ENCODE data around the gene EPM2AIP1. TPM values are rescaled to one million over a fixed set of nuclear protein-coding genes. Genes with fewer than 3 reads are reported as not detected.
"Not testable (repeated sequence)": the region's sequence is repeated elsewhere in the genome, so short reads cannot be mapped to it uniquely, and the experiment has no call there.

Gene EPM2AIP1
- 10 to 100 TPM; 43.3 to 43.5 TPM for total RNA-seq
- polyA plus RNA-seq = 1 to 10 TPM; 5.1 to 6.1 (median 5.2) TPM
- total RNA-seq = 31.6 to 105 (median 76.4) reads per million in 6 experiments

GRCh38 chr3:36992806-36993325 lies at the start of gene EPM2AIP1:
Gene EPM2AIP1, minus strand, starts transcription at chr3:36993131. Its CDS starts 54 bp downstream, at chr3:36993077.
- no peaks in the 10 kb centered on the region for H3K27me3 Mint-ChIP-seq
- ATAC-seq (peak; percentile 84 to 86), DNase-seq (peak in 4 of 10 donors; percentile 57 to 100 (median 94))
- H3K27ac Mint-ChIP-seq = no peak within 1 kb of the TSS
- no peak within 1 kb of the TSS for H3K4me3 Mint-ChIP-seq
- peaks cover 0 to 8% (median 3%) of the 10 kb centered on the region in 9 donors for H3K9me3 Mint-ChIP-seq
- POLR2A ChIA-PET = interaction anchor here (0.9 to 2.9 kb wide), 14 partner anchors 10 to 248 kb away, joined by 3 to 35 read pairs (median 4); partner anchors contain the start of gene TRANK1
- H3K36me3 Mint-ChIP-seq = peaks cover 9 to 40% (median 33%) of the 10 kb centered on the region in 3 donors
- peaks cover 16 to 41% (median 29%) of the 10 kb centered on the region in 4 donors for H3K4me1 Mint-ChIP-seq

- H3K27ac Mint-ChIP-seq, H3K4me3 Mint-ChIP-seq, H3K4me1 Mint-ChIP-seq, DNase-seq, H3K9me3 Mint-ChIP-seq, ATAC-seq, POLR2A ChIA-PET, H3K27me3 Mint-ChIP-seq: not testable (repeated sequence)
- H3K36me3 Mint-ChIP-seq = peaks cover 0 to 84% (median 21%) of the 10 kb centered on the region in 3 donors
These were observed 49.8 kb upstream of the EPM2AIP1 start for GRCh38 chr3:37042712-37043111.

- no peaks in the 10 kb centered on the region for H3K27me3 Mint-ChIP-seq
- POLR2A ChIA-PET = interaction anchor here (0.6 kb wide), 1 partner anchor 148 kb away, joined by 7 read pairs; no protein-coding TSS in a partner anchor
- H3K4me3 Mint-ChIP-seq = no peak overlapping the region
- peaks cover 0 to 3% (median 0%) of the 10 kb centered on the region in 9 donors for H3K9me3 Mint-ChIP-seq
- H3K4me1 Mint-ChIP-seq = no peaks in the 10 kb centered on the region
- no peak for ATAC-seq
- no peak for DNase-seq
- H3K27ac Mint-ChIP-seq = peak overlapping the region in 2 of 10 donors; percentile 18 to 53
- H3K36me3 Mint-ChIP-seq = peaks cover 4 to 82% (median 29%) of the 10 kb centered on the region in 3 donors
These were observed 48.7 kb upstream of the EPM2AIP1 start for GRCh38 chr3:37041546-37042195.

- peaks cover 13 to 85% (median 42%) of the 10 kb centered on the region in 3 donors for H3K36me3 Mint-ChIP-seq
- peak overlapping the region in 3 of 10 donors; percentile 51 to 70 (median 60) for H3K27ac Mint-ChIP-seq
- H3K9me3 Mint-ChIP-seq = peaks cover 0 to 14% (median 4%) of the 10 kb centered on the region in 9 donors
- no peak overlapping the region for H3K4me3 Mint-ChIP-seq
- DNase-seq (no peak), ATAC-seq (no peak)
- no peaks in the 10 kb centered on the region for H3K27me3 Mint-ChIP-seq
- H3K4me1 Mint-ChIP-seq = no peaks in the 10 kb centered on the region
- POLR2A ChIA-PET = no interaction called here
These were observed 47.3 kb upstream of the EPM2AIP1 start for GRCh38 chr3:37040231-37040630.

- peak overlapping the region in 6 of 10 donors; percentile 34 to 70 (median 49) for H3K27ac Mint-ChIP-seq
- H3K4me1 Mint-ChIP-seq = no peaks in the 10 kb centered on the region
- H3K27me3 Mint-ChIP-seq = no peaks in the 10 kb centered on the region
- DNase-seq (no peak), ATAC-seq (no peak)
- POLR2A ChIA-PET = no interaction called here
- H3K36me3 Mint-ChIP-seq = peaks cover 20 to 85% (median 46%) of the 10 kb centered on the region in 3 donors
- peaks cover 0 to 14% (median 5%) of the 10 kb centered on the region in 9 donors for H3K9me3 Mint-ChIP-seq
- H3K4me3 Mint-ChIP-seq = no peak overlapping the region
These were observed 46.4 kb upstream of the EPM2AIP1 start for GRCh38 chr3:37039161-37039846.

GRCh38 chr3:37037352-37037751 lies 44.4 kb upstream of the EPM2AIP1 start:
- no peak overlapping the region for H3K4me3 Mint-ChIP-seq
- peak overlapping the region in 1 of 10 donors; percentile 1 for H3K27ac Mint-ChIP-seq
- POLR2A ChIA-PET = no interaction called here
- DNase-seq (no peak), ATAC-seq (no peak)
- peaks cover 0 to 3% (median 0%) of the 10 kb centered on the region in 4 donors for H3K4me1 Mint-ChIP-seq
- H3K36me3 Mint-ChIP-seq = peaks cover 28 to 89% (median 58%) of the 10 kb centered on the region in 3 donors
- peaks cover 0 to 14% (median 6%) of the 10 kb centered on the region in 9 donors for H3K9me3 Mint-ChIP-seq
- H3K27me3 Mint-ChIP-seq = no peaks in the 10 kb centered on the region

- Mint-ChIP-seq H3K36me3 (peaks cover 34 to 91% (median 72%) of the 10 kb centered on the region in 3 donors), H3K27me3 (no peaks in the 10 kb centered on the region), H3K9me3 (peaks cover 0 to 14% (median 6%) of the 10 kb centered on the region in 9 donors), H3K27ac (peak overlapping the region in 1 of 10 donors; percentile 20), H3K4me1 (peaks cover 0 to 3% (median 0%) of the 10 kb centered on the region in 4 donors), H3K4me3 (no peak overlapping the region)
- POLR2A ChIA-PET = no interaction called here
- ATAC-seq (no peak), DNase-seq (no peak)
These were observed 40.0 kb upstream of the EPM2AIP1 start for GRCh38 chr3:37032961-37033360.

- DNase-seq (no peak), ATAC-seq (no peak)
- POLR2A ChIA-PET = no interaction called here
- Mint-ChIP-seq H3K36me3 (peaks cover 30 to 94% (median 65%) of the 10 kb centered on the region in 3 donors), H3K4me1 (peaks cover 0 to 3% (median 0%) of the 10 kb centered on the region in 4 donors), H3K27ac (peak overlapping the region in 3 of 10 donors; percentile 12 to 29 (median 16)), H3K9me3 (peaks cover 0 to 10% (median 2%) of the 10 kb centered on the region in 9 donors), H3K27me3 (no peaks in the 10 kb centered on the region), H3K4me3 (no peak overlapping the region)
These were observed 38.3 kb upstream of the EPM2AIP1 start for GRCh38 chr3:37031096-37031682.

GRCh38 chr3:37030588-37030987 lies 37.7 kb upstream of the EPM2AIP1 start:
- DNase-seq = no peak

GRCh38 chr3:37029516-37030163 lies 36.7 kb upstream of the EPM2AIP1 start:
- Mint-ChIP-seq H3K4me1 (peaks cover 0 to 3% (median 1%) of the 10 kb centered on the region in 4 donors), H3K36me3 (peaks cover 20 to 92% (median 57%) of the 10 kb centered on the region in 3 donors), H3K27ac (no peak overlapping the region), H3K4me3 (no peak overlapping the region), H3K9me3 (peaks cover 0 to 3% (median 0%) of the 10 kb centered on the region in 9 donors), H3K27me3 (no peaks in the 10 kb centered on the region)
- ATAC-seq = no peak
- no peak for DNase-seq
- POLR2A ChIA-PET = no interaction called here

More at GRCh38 chr3:37030588-37030987, 37.7 kb upstream of the EPM2AIP1 start:
- POLR2A ChIA-PET = no interaction called here
- peaks cover 0 to 3% (median 0%) of the 10 kb centered on the region in 4 donors for H3K4me1 Mint-ChIP-seq
- peaks cover 0 to 5% (median 2%) of the 10 kb centered on the region in 9 donors for H3K9me3 Mint-ChIP-seq
- peaks cover 29 to 94% (median 65%) of the 10 kb centered on the region in 3 donors for H3K36me3 Mint-ChIP-seq
- H3K27me3 Mint-ChIP-seq = no peaks in the 10 kb centered on the region
- peak overlapping the region in 2 of 10 donors; percentile 43 to 59 for H3K27ac Mint-ChIP-seq
- no peak overlapping the region for H3K4me3 Mint-ChIP-seq
- no peak for ATAC-seq

- POLR2A ChIA-PET = no interaction called here
- H3K27ac Mint-ChIP-seq = peak overlapping the region in 2 of 10 donors; percentile 12 to 28
- no peak overlapping the region for H3K4me3 Mint-ChIP-seq
- peaks cover 17 to 92% (median 53%) of the 10 kb centered on the region in 3 donors for H3K36me3 Mint-ChIP-seq
- no peak for DNase-seq
- peaks cover 0 to 6% (median 1%) of the 10 kb centered on the region in 4 donors for H3K4me1 Mint-ChIP-seq
- H3K27me3 Mint-ChIP-seq = no peaks in the 10 kb centered on the region
- peaks cover 0 to 2% (median 0%) of the 10 kb centered on the region in 9 donors for H3K9me3 Mint-ChIP-seq
- no peak for ATAC-seq
These were observed 36.2 kb upstream of the EPM2AIP1 start for GRCh38 chr3:37029111-37029510.

GRCh38 chr3:37028329-37028728 lies 35.4 kb upstream of the EPM2AIP1 start:
- ATAC-seq (no peak), DNase-seq (no peak)
- POLR2A ChIA-PET = no interaction called here
- Mint-ChIP-seq H3K4me1 (peaks cover 0 to 6% (median 1%) of the 10 kb centered on the region in 4 donors), H3K9me3 (no peaks in the 10 kb centered on the region), H3K27me3 (no peaks in the 10 kb centered on the region), H3K4me3 (no peak overlapping the region), H3K36me3 (peaks cover 14 to 92% (median 49%) of the 10 kb centered on the region in 3 donors), H3K27ac (peak overlapping the region in 2 of 10 donors; percentile 37 to 41)

Measured in naive thymus-derived CD8-positive, alpha-beta T cell (primary cell).